Measurements from ENCODE around the gene LILRA6. TPM values are rescaled to one million over a fixed set of nuclear protein-coding genes. Genes with fewer than 3 reads are reported as not detected.

The LILRA6 gene
- total and polyA plus RNA-seq, 10 of the 15 experiments (the other 5 are each of a cell fraction or from before 2014, with no cell fraction given) = 0.04 to 1.7 (median 0.09) TPM; not detected in 2

DNA sequence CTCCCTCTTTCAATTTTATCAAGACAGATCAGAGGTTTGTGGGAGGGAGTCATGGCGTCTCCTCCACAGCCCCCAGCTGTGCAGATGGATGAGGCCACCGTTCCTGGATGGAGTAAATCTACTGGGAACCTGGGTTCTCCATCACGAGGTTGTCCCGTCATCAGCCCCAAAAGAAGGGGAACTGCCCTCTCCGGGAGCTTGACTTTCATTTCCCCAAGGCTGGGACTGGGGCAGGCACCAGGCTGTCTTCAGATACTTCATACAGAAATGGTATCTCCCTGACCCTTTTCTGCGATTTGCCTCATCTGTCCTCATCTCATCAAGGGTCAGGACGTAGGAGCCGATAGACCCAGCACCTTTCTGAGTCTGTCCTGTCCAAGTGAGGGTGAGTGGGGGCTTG, 28.5 kb upstream of the LILRA6 start (continued):
- no peak for TF ChIP-seq CEBPZ (IDR thresholded peaks at IDR 0.05; ENCODE audit: low read depth, low read length)
- no peak for TF ChIP-seq MTA2 (IDR thresholded peaks at IDR 0.05; ENCODE audit: low read depth)
- no peak for TF ChIP-seq IRF4 (IDR thresholded peaks at IDR 0.05; ENCODE audit: low read depth, low read length)
- TF ChIP-seq POLR2AphosphoS5 (IDR thresholded peaks at IDR 0.05; ENCODE audit: low read length) = no peak
- TF ChIP-seq CTCF (IDR thresholded peaks at IDR 0.05 in 2 of 3, conservative IDR thresholded peaks at IDR 0.05 in 1 of 3; ENCODE audit: control insufficient read depth in 2 of 3, extremely low read depth in 1 of 3, insufficient read depth in 1 of 3, low read depth in 3 of 3, low read length in 3 of 3) = no peak
- no peak for TF ChIP-seq IRF5 (IDR thresholded peaks at IDR 0.05; ENCODE audit: borderline replicate concordance)
- TF ChIP-seq CHD1 (IDR thresholded peaks at IDR 0.05; ENCODE audit: low read depth, low read length) = no peak
- TF ChIP-seq RUNX3 (IDR thresholded peaks at IDR 0.05; ENCODE audit: low read length) = no peak
